Activated CD4-positive, alpha-beta T cell treated with anti-CD3 and anti-CD28 coated beads for 36 hours (primary cell): ENCODE results near the gene MAP1LC3A. TPM values are rescaled to one million over a fixed set of nuclear protein-coding genes. Genes with fewer than 3 reads are reported as not detected.
"Not testable (repeated sequence)": the region's sequence is repeated elsewhere in the genome, so short reads cannot be mapped to it uniquely, and the experiment has no call there.

Source experiments
- ATAC-seq: fragments of 200-7000 bp; cut with Tn5 transposase; one replicate; pipeline ENCODE4 v1.10.0; 2021; ENCODE audit warnings: mild to moderate bottlenecking, moderate library complexity
- CTCF ChIA-PET: fragments of 350-600 bp; sonication (Branson Sonifier 250); formaldehyde crosslinking; loops from one replicate; lab custom pipeline; 2021; ENCODE audit warnings: antibody characterized with exemption; lab: Charles Lee
- POLR2A ChIA-PET: fragments of 350-600 bp; sonication (Branson Sonifier 250); formaldehyde crosslinking; loops from one replicate; lab custom pipeline; 2021; ENCODE audit warnings: antibody characterized with exemption, inconsistent platforms; lab: Charles Lee
- DNase-seq: peaks from one replicate; pipeline ENCODE4 v3.0.0-alpha.2; 2020
- H3K27ac Mint-ChIP-seq: one replicate; pipeline ENCODE4 v1.8.0; 2021; ENCODE audit warnings: mixed read lengths
- H3K27me3 Mint-ChIP-seq: one replicate; pipeline ENCODE4 v1.8.0; 2021; ENCODE audit warnings: mixed read lengths
- H3K36me3 Mint-ChIP-seq: one replicate; pipeline ENCODE4 v1.8.0; 2021; ENCODE audit warnings: low read depth, mixed read lengths
- H3K4me1 Mint-ChIP-seq: one replicate; pipeline ENCODE4 v1.8.0; 2021; ENCODE audit warnings: mixed read lengths
- H3K4me3 Mint-ChIP-seq: one replicate; pipeline ENCODE4 v1.8.0; 2021; ENCODE audit warnings: mild to moderate bottlenecking, moderate library complexity, mixed read lengths
- H3K9me3 Mint-ChIP-seq: one replicate; pipeline ENCODE4 v1.8.0; 2021; ENCODE audit warnings: low read depth, mixed read lengths
- intact Hi-C, 2 experiments: fragments of 100-400 bp; cut with DNase I in 1 of 2; cut with micrococcal nuclease in 1 of 2; formaldehyde crosslinking; loops; one replicate each; pipeline versions ENCODE4 v1.14.2 to v1.15.1; 2022 to 2024; cut with DNase I, micrococcal nuclease
- total RNA-seq, 2 experiments: library from RNA; stranded (reverse); gene quantifications; one replicate each; pipeline ENCODE4 v1.2.3, GENCODE V29; 2021

Gene MAP1LC3A
- total RNA-seq = 1 to 10 TPM; 2.5 to 2.7 TPM

- CTCF ChIA-PET = interaction anchor here (0.6 to 2.7 kb wide), 6 partner anchors 19 to 246 kb away, joined by 3 to 14 read pairs (median 4); no protein-coding TSS in a partner anchor
- POLR2A ChIA-PET = interaction anchor here (0.6 to 1.6 kb wide), 3 partner anchors 14 to 117 kb away, joined by 4 to 8 read pairs (median 4); no protein-coding TSS in a partner anchor
- peak within 1 kb of the TSS; percentile 88 for H3K27ac Mint-ChIP-seq
Measured at GRCh38 chr20:34558320-34559218, at the start of gene MAP1LC3A. TSS of gene MAP1LC3A (plus strand) at chr20:34558718. CDS start at chr20:34558869, 151 bp downstream.

DNA sequence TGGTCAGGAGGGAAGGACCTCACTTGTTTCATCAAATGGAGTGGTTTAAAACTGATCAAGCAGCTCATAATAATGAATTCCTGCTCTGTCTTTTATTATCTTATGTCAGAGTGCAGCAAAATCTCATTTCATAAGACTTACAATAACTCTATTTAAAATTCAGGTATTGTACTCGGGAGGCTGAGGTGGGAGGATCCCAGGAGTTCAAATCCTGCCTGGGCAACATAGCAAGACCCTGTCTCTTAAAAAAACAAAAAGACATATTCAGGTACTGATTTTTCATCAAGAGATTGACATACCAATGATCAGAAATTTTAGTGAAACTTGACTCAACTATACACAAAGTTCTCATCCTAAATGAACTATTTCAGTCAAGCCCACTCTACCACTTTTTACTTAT, 47.9 kb upstream of the MAP1LC3A start:
- Mint-ChIP-seq H3K36me3 (peaks cover 6% of the 10 kb centered on the region), H3K4me1 (peaks cover 13% of the 10 kb centered on the region), H3K27ac (no peak overlapping the region), H3K4me3 (no peak overlapping the region), H3K9me3 (no peaks in the 10 kb centered on the region), H3K27me3 (no peaks in the 10 kb centered on the region)
- no peak for ATAC-seq
- CTCF ChIA-PET = interaction anchor here (0.7 to 1.0 kb wide), 3 partner anchors 208 to 1066 kb away, joined by 3 to 4 read pairs (median 3); partner anchors contain the start of gene AHCY
- intact Hi-C loops = no loop called here
- POLR2A ChIA-PET = no interaction called here
- DNase-seq = no peak

More at GRCh38 chr20:34558320-34559218, at the start of gene MAP1LC3A:
- H3K4me1 Mint-ChIP-seq = peaks cover 14% of the 10 kb centered on the region
- H3K4me3 Mint-ChIP-seq = peak within 1 kb of the TSS; percentile 79
- ATAC-seq = peak; percentile 87
- H3K36me3 Mint-ChIP-seq = peaks cover 3% of the 10 kb centered on the region
- peak; percentile 96 for DNase-seq
- H3K9me3 Mint-ChIP-seq = no peaks in the 10 kb centered on the region
- H3K27me3 Mint-ChIP-seq = no peaks in the 10 kb centered on the region
- intact Hi-C loops = loop anchor here (1.0 to 2.0 kb wide), 7 partner anchors 22 to 255 kb away; partner anchors contain the start of genes TP53INP2 (in 2 of the 2), AHCY (in 1 of the 2), DYNLRB1 (in 1 of the 2) and PIGU (in 1 of the 2)

- Mint-ChIP-seq H3K4me3 (no peak overlapping the region), H3K27me3 (no peaks in the 10 kb centered on the region), H3K9me3 (no peaks in the 10 kb centered on the region), H3K4me1 (peaks cover 13% of the 10 kb centered on the region), H3K36me3 (peaks cover 6% of the 10 kb centered on the region), H3K27ac (no peak overlapping the region)
- CTCF ChIA-PET = interaction anchor here (0.6 to 2.1 kb wide), 4 partner anchors 14 to 1329 kb away, joined by 3 to 9 read pairs (median 4); no protein-coding TSS in a partner anchor
- intact Hi-C loops = no loop called here
- POLR2A ChIA-PET = no interaction called here
- DNase-seq (no peak), ATAC-seq (no peak)
Measured at GRCh38 chr20:34511891-34512265, 46.6 kb upstream of the MAP1LC3A start.

GRCh38 chr20:34512266-34512954, 46.1 kb upstream of the MAP1LC3A start:
- Mint-ChIP-seq H3K4me1 (peaks cover 13% of the 10 kb centered on the region), H3K27ac (no peak overlapping the region), H3K36me3 (peaks cover 6% of the 10 kb centered on the region), H3K4me3 (no peak overlapping the region), H3K9me3 (no peaks in the 10 kb centered on the region), H3K27me3 (no peaks in the 10 kb centered on the region)
- ChIA-PET POLR2A (interaction anchor here (0.6 kb wide), 1 partner anchor 14 kb away, joined by 5 read pairs; no protein-coding TSS in a partner anchor), CTCF (interaction anchor here (0.6 to 2.1 kb wide), 5 partner anchors 13 to 1329 kb away, joined by 3 to 9 read pairs (median 4); no protein-coding TSS in a partner anchor)
- intact Hi-C loops = no loop called here
- ATAC-seq (no peak), DNase-seq (no peak)

DNA sequence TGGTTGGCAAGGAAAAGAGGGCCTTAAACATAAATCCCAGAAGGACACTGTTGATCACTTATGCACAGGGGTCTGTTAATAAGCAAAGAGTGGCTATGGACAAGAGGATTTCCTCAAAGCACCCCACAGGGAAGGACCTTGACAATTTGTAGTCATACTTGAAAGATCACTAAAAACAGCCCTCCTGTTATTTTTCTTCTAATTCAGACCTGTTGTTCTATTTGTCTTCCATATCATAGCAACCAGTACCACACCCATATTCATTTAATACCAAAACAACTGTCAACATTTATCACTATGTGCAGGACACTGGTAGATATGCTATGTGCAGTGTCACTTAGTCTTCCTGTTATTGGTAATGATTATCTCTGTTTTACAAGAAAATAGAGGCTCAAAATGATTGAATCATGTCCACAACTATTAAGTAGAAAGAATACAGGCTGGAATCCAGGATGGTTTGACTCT, 45.5 kb upstream of the MAP1LC3A start:
- H3K4me3 Mint-ChIP-seq = no peak overlapping the region

DNA sequence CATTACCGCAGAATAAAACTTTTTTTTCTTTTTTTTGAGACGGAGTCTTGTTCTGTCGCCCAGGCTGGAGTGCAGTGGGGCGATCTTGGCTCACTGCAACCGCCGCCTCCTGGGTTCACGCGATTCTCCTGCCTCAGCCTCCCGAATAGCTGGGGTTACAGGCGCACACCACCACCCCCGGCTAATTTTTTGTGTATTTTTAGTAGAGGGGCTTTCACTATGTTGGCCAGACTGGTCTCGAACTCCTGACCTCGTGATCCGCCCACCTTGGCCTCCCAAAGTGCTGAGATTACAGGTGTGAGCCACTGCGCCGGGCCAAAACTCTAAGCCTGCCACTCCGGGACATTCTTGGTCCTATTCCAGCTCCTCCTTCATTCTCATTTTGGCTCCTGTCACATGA, 44.5 kb upstream of the MAP1LC3A start:
- intact Hi-C loops, DNase-seq, POLR2A ChIA-PET, ATAC-seq, H3K9me3 Mint-ChIP-seq, H3K27me3 Mint-ChIP-seq, H3K27ac Mint-ChIP-seq, H3K36me3 Mint-ChIP-seq: not testable (repeated sequence)
- CTCF ChIA-PET = interaction anchor here (0.6 to 7.8 kb wide), 8 partner anchors 24 to 211 kb away, joined by 3 to 82 read pairs (median 4); partner anchors contain the start of gene AHCY
- Mint-ChIP-seq H3K4me1 (peaks cover 28% of the 10 kb centered on the region), H3K4me3 (peak overlapping the region; percentile 97)

More for the DNA sequence above, 45.5 kb upstream of the MAP1LC3A start:
- peaks cover 5% of the 10 kb centered on the region for H3K36me3 Mint-ChIP-seq
- H3K27ac Mint-ChIP-seq = no peak overlapping the region
- H3K4me1 Mint-ChIP-seq = peaks cover 17% of the 10 kb centered on the region
- no peak for ATAC-seq
- ChIA-PET POLR2A (interaction anchor here (0.6 kb wide), 1 partner anchor 15 kb away, joined by 5 read pairs; no protein-coding TSS in a partner anchor), CTCF (interaction anchor here (0.7 to 2.1 kb wide), 2 partner anchors 57 to 201 kb away, joined by 3 to 9 read pairs; no protein-coding TSS in a partner anchor)
- no peaks in the 10 kb centered on the region for H3K27me3 Mint-ChIP-seq
- no peaks in the 10 kb centered on the region for H3K9me3 Mint-ChIP-seq
- no peak for DNase-seq
- intact Hi-C loops = no loop called here

DNA sequence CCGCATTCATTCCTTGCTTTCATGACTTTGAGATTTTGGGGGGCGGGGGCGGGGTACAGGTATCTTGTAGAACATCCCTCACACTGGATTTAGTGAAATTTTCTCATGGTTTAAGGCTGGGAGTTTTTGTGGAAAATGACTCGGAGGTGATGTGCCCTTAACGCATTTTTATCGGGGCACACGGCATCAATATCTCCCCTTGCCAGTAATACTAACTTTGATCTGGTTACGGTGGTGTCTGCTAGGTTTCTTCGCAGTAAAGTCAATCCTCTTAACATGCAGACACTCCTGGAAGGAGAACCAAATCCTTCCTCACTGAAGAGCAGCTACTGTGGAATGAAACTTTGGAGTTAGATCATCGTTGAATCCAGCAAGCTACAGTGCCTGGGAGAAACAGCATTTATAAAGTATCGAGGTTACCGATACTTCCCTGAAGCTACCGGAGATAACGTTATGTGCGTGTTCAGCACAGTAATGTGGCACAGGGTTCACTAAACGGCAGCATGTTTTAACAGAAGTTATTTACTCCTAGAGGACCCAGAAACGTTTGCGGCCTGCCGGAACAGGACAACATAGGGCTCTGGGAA, 43.5 kb upstream of the MAP1LC3A start:
- intact Hi-C loops = loop anchor here (1.0 to 5.0 kb wide), 7 partner anchors 162 to 1437 kb away; partner anchors contain the start of genes AHCY (in 1 of the 2), EIF2S2 (in 1 of the 2), PIGU (in 1 of the 2) and SCAND1 (in 1 of the 2)
- ChIA-PET CTCF (interaction anchor here (0.6 to 7.8 kb wide), 19 partner anchors 12 to 256 kb away, joined by 3 to 82 read pairs (median 4); partner anchors contain the start of gene AHCY), POLR2A (interaction anchor here (0.5 to 2.4 kb wide), 8 partner anchors 15 to 215 kb away, joined by 3 to 9 read pairs (median 4); partner anchors contain the start of genes ITCH and MAP1LC3A)
- DNase-seq (no peak), ATAC-seq (no peak)
- Mint-ChIP-seq H3K4me3 (peak overlapping the region; percentile 97), H3K4me1 (peaks cover 31% of the 10 kb centered on the region), H3K36me3 (peaks cover 9% of the 10 kb centered on the region), H3K9me3 (no peaks in the 10 kb centered on the region), H3K27ac (peak overlapping the region; percentile 98), H3K27me3 (no peaks in the 10 kb centered on the region)

- Mint-ChIP-seq H3K4me1 (peaks cover 31% of the 10 kb centered on the region), H3K4me3 (peak overlapping the region; percentile 97), H3K27me3 (no peaks in the 10 kb centered on the region), H3K27ac (peak overlapping the region; percentile 98), H3K36me3 (peaks cover 9% of the 10 kb centered on the region), H3K9me3 (no peaks in the 10 kb centered on the region)
- ChIA-PET CTCF (interaction anchor here (0.6 to 7.8 kb wide), 22 partner anchors 11 to 288 kb away, joined by 3 to 82 read pairs (median 4); partner anchors contain the start of gene TP53INP2), POLR2A (interaction anchor here (0.7 to 2.4 kb wide), 8 partner anchors 15 to 471 kb away, joined by 3 to 9 read pairs (median 4); partner anchors contain the start of genes ITCH and MAP1LC3A)
- DNase-seq (peak; percentile 84), ATAC-seq (peak; percentile 75)
- intact Hi-C loops = loop anchor here (1.0 to 5.0 kb wide), 15 partner anchors 43 to 1437 kb away; partner anchors contain the start of genes AHCY (in 2 of the 2), PIGU (in 2 of the 2), ACSS2 (in 1 of the 2) and EDEM2 (in 1 of the 2)
Measured at GRCh38 chr20:34515484-34516246, 42.9 kb upstream of the MAP1LC3A start.
